Transverse colon (tissue), 4 donors: ENCODE measurements around the gene GRIPAP1. TPM values are rescaled to one million over a fixed set of nuclear protein-coding genes. Genes with fewer than 3 reads are reported as not detected.

ENCODE experiments used
- DNase-seq: peaks from one replicate; pipeline ENCODE4 v3.0.0-alpha.2; 2019
- H3K27ac ChIP-seq, 4 donors: fragments of 200-600 bp; sonication (generic); 2 replicates each; pipeline ENCODE4 v1.5.1; 2016 to 2018; ENCODE audit warnings: inconsistent platforms in 4 of 4
- H3K27me3 ChIP-seq: fragments of 200-600 bp; sonication (generic); 2 replicates; pipeline ENCODE4 v1.5.1; 2017; ENCODE audit warnings: inconsistent platforms
- H3K36me3 ChIP-seq, 4 donors: fragments of 200-600 bp; sonication (generic); 2 replicates each; pipeline ENCODE4 v1.5.1; 2017 to 2019; ENCODE audit warnings: inconsistent platforms in 4 of 4
- H3K4me1 ChIP-seq, 4 donors: fragments of 200-600 bp; sonication (generic); 2 replicates each; pipeline ENCODE4 v1.5.1; 2017 to 2020; ENCODE audit warnings: inconsistent platforms in 4 of 4
- H3K4me3 ChIP-seq, 4 donors: fragments of 200-600 bp; sonication (generic); 1 replicate in 1 of 4; 2 replicates in 3 of 4; pipeline versions ENCODE4 v1.5.1 to v1.6.1; 2017 to 2019; ENCODE audit warnings: inconsistent platforms in 4 of 4
- H3K9me3 ChIP-seq, 2 donors: fragments of 200-600 bp; sonication (generic); 2 replicates each; pipeline ENCODE4 v1.5.1; 2017 to 2019; ENCODE audit warnings: inconsistent platforms in 2 of 2
- CTCF ChIP-seq, 5 experiments: fragments of 200-600 bp in 3 of 5; fragments of 450-650 bp in 2 of 5; sonication (generic) in 3 of 5; IDR thresholded peaks; 1 replicate in 2 of 5; 2 replicates in 3 of 5; pipeline ENCODE4 v1.5.1; 2016 to 2017; ENCODE audit warnings: antibody characterized with exemption in 5 of 5, inconsistent platforms in 3 of 5, mild to moderate bottlenecking in 2 of 5, moderate library complexity in 1 of 5
- EP300 ChIP-seq: sonication (generic); formaldehyde crosslinking; IDR thresholded peaks from one replicate; pipeline ENCODE4 v1.6.1; 2017; ENCODE audit warnings: antibody characterized with exemption, low read depth
- POLR2A ChIP-seq: fragments of 450-650 bp; IDR thresholded peaks from one replicate; pipeline ENCODE4 v1.6.1; 2016; ENCODE audit warnings: antibody characterized with exemption, mild to moderate bottlenecking, moderate library complexity
- POLR2AphosphoS5 ChIP-seq, 3 donors: sonication (generic); formaldehyde crosslinking; IDR thresholded peaks; one replicate each; pipeline ENCODE4 v1.6.1; 2016; ENCODE audit warnings: antibody characterized with exemption in 3 of 3
- WGBS, 2 donors: methylation state at CpG; one replicate each; pipeline ENCODE4 v1.1.5; 2018; ENCODE audit warnings: low coverage in 1 of 2; 5-methylcytosine and 5-hydroxymethylcytosine counted together
- in situ Hi-C, 4 donors: fragments of 200-750 bp; cut with MboI; loops; one replicate each; pipeline versions ENCODE4 v1.15.0 to v1.15.1; 2017; ENCODE audit warnings: low sequenced_read_pairs in 3 of 4, low pct_ligation_motif_present in 1 of 4, low pct_unique_long_range_greater_than_20kb in 1 of 4
- intact Hi-C: fragments of 100-400 bp; cut with DNase I; formaldehyde crosslinking; loops from one replicate; pipeline ENCODE4 v1.15.1; 2023; ENCODE audit warnings: low total_unique reads
- total RNA-seq, 4 donors: library from RNA; depleted of rRNA; stranded (reverse); fragments of >200 nt; gene quantifications; one replicate each; pipeline ENCODE4 v1.1.0, GENCODE V29; 2016

GRIPAP1 gene
- total RNA-seq, 4 donors from 2014 or later: 34.8 to 102 (median 52.9) TPM

GRCh38 chrX:49042581-49043219, 40.6 kb upstream of the GRIPAP1 start:
- TF ChIP-seq POLR2AphosphoS5 (IDR thresholded peaks at IDR 0.05) (no peak), POLR2A (no peak), EP300 (no peak), CTCF (IDR thresholded peaks at IDR 0.05) (no peak)
- H3K9me3 ChIP-seq: no peaks in the 10 kb centered on the region
- 40% methylated on average over 19 of the region's 29 CpGs; no CpG with 5 or more reads in 1 of the 2 donors for WGBS, 2 donors

GRCh38 chrX:49041744-49042580, 39.9 kb upstream of the GRIPAP1 start:
- peaks cover 0 to 29% (median 6%) of the 10 kb centered on the region in 4 donors for H3K4me1 ChIP-seq
- intact Hi-C loops: no loop called here
- no peaks in the 10 kb centered on the region for H3K9me3 ChIP-seq
- H3K27ac ChIP-seq: peak overlapping the region; percentile 92 to 97 (median 96)
- TF ChIP-seq CTCF (IDR thresholded peaks at IDR 0.05) (no peak), POLR2A (no peak), POLR2AphosphoS5 (IDR thresholded peaks at IDR 0.05) (no peak), EP300 (no peak)
- H3K27me3 ChIP-seq: no peaks in the 10 kb centered on the region
- H3K36me3 ChIP-seq: peaks cover 0 to 10% (median 0%) of the 10 kb centered on the region in 4 donors
- 27% methylated on average over 10 of the region's 10 CpGs; no CpG with 5 or more reads in 1 of the 2 donors for WGBS, 2 donors
- DNase-seq: no peak
- peak overlapping the region; percentile 43 to 80 (median 78) for H3K4me3 ChIP-seq
- in situ Hi-C loops: no loop called here

More at GRCh38 chrX:49042581-49043219, 40.6 kb upstream of the GRIPAP1 start:
- intact Hi-C loops (no loop called here), in situ Hi-C loops (no loop called here)
- peak overlapping the region; percentile 92 to 97 (median 96) for H3K27ac ChIP-seq
- peak overlapping the region; percentile 43 to 80 (median 78) for H3K4me3 ChIP-seq
- H3K36me3 ChIP-seq: peaks cover 0 to 9% (median 0%) of the 10 kb centered on the region in 4 donors
- DNase-seq: no peak
- H3K4me1 ChIP-seq: peaks cover 0 to 29% (median 6%) of the 10 kb centered on the region in 4 donors
- H3K27me3 ChIP-seq: no peaks in the 10 kb centered on the region

- DNase-seq: no peak
- TF ChIP-seq POLR2A: no peak
- TF ChIP-seq CTCF (IDR thresholded peaks at IDR 0.05): no peak
- peak overlapping the region in 1 of 4 donors; percentile 3 for H3K4me3 ChIP-seq
- no peaks in the 10 kb centered on the region for H3K27me3 ChIP-seq
- in situ Hi-C loops: no loop called here
- H3K9me3 ChIP-seq: no peaks in the 10 kb centered on the region
- peak overlapping the region; percentile 92 to 97 (median 96) for H3K27ac ChIP-seq
- H3K36me3 ChIP-seq: peaks cover 0 to 10% (median 0%) of the 10 kb centered on the region in 4 donors
- intact Hi-C loops: no loop called here
- 63% methylated on average over 7 of the region's 7 CpGs; no CpG with 5 or more reads in 1 of the 2 donors for WGBS, 2 donors
- H3K4me1 ChIP-seq: peaks cover 0 to 29% (median 6%) of the 10 kb centered on the region in 4 donors
Observed at GRCh38 chrX:49040376-49040955, 38.4 kb upstream of the GRIPAP1 start.
